Bronchial epithelial cell (primary cell): Measurements from ENCODE around the gene MAP2K6. TPM values are rescaled to one million over a fixed set of nuclear protein-coding genes. Genes with fewer than 3 reads are reported as not detected.

Experiments
- DNase-seq: peaks from one replicate; pipeline ENCODE4 v3.0.0-alpha.2; 2010; ENCODE audit warnings: low read depth
- FAIRE-seq: peaks from 2 replicates; lab custom pipeline; 2011; peaks lifted over from hg19 to GRCh38; lab: Jason Lieb, UNC
- H3K27me3 ChIP-seq: 2 replicates; pipeline ENCODE4 v1.5.1; 2011; ENCODE audit warnings: low read length; ENCODE audit not compliant: control insufficient read depth, insufficient read depth
- H3K36me3 ChIP-seq: 2 replicates; pipeline ENCODE4 v1.5.1; 2011; ENCODE audit warnings: low read length; ENCODE audit not compliant: control insufficient read depth, insufficient read depth
- H3K4me3 ChIP-seq: 2 replicates; pipeline ENCODE4 v1.5.1; 2011; ENCODE audit warnings: mild to moderate bottlenecking, low read depth, low read length, control low read depth
- total RNA-seq: library from RNA; depleted of rRNA; stranded (reverse); fragments of >200 nt; gene quantifications from 2 replicates; pipeline ENCODE4 v1.2.1, GENCODE V29; 2014
- TF ChIP-seq, protein P1 (sequence below): IDR thresholded peaks from 2 replicates; pipeline ENCODE4 v1.5.1; 2011; ENCODE audit warnings: mild to moderate bottlenecking, moderate library complexity, low read length, control low read depth, inconsistent platforms; ENCODE audit not compliant: insufficient read depth, severe bottlenecking

MAP2K6 gene
- total RNA-seq, 1 donor from 2014 or later: 0.26 TPM

GRCh38 chr17:69552986-69553667 is 138.6 kb downstream of the MAP2K6 start:
- FAIRE-seq (peak; percentile 28), DNase-seq (no peak)
- Histone ChIP-seq H3K36me3 (no peaks in the 10 kb centered on the region), H3K4me3 (no peak overlapping the region), H3K27me3 (no peaks in the 10 kb centered on the region)
- TF ChIP-seq, protein P1, sequence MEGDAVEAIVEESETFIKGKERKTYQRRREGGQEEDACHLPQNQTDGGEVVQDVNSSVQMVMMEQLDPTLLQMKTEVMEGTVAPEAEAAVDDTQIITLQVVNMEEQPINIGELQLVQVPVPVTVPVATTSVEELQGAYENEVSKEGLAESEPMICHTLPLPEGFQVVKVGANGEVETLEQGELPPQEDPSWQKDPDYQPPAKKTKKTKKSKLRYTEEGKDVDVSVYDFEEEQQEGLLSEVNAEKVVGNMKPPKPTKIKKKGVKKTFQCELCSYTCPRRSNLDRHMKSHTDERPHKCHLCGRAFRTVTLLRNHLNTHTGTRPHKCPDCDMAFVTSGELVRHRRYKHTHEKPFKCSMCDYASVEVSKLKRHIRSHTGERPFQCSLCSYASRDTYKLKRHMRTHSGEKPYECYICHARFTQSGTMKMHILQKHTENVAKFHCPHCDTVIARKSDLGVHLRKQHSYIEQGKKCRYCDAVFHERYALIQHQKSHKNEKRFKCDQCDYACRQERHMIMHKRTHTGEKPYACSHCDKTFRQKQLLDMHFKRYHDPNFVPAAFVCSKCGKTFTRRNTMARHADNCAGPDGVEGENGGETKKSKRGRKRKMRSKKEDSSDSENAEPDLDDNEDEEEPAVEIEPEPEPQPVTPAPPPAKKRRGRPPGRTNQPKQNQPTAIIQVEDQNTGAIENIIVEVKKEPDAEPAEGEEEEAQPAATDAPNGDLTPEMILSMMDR: no peak

GRCh38 chr17:69555056-69555455 is 140.6 kb downstream of the MAP2K6 start:
- FAIRE-seq (no peak), DNase-seq (peak; percentile 17)
- Histone ChIP-seq H3K4me3 (no peak overlapping the region), H3K36me3 (no peaks in the 10 kb centered on the region), H3K27me3 (no peaks in the 10 kb centered on the region)
- TF ChIP-seq, protein P1: no peak

GRCh38 chr17:69557339-69557738 is 142.8 kb downstream of the MAP2K6 start:
- Histone ChIP-seq H3K4me3 (no peak overlapping the region), H3K27me3 (no peaks in the 10 kb centered on the region), H3K36me3 (no peaks in the 10 kb centered on the region)
- DNase-seq: no peak
- TF ChIP-seq, protein P1: no peak
- no peak for FAIRE-seq

GRCh38 chr17:69558796-69559195 is 144.3 kb downstream of the MAP2K6 start:
- FAIRE-seq (no peak), DNase-seq (peak; percentile 23)
- TF ChIP-seq, protein P1: no peak
- Histone ChIP-seq H3K4me3 (no peak overlapping the region), H3K36me3 (no peaks in the 10 kb centered on the region), H3K27me3 (no peaks in the 10 kb centered on the region)

- H3K27me3 ChIP-seq: no peaks in the 10 kb centered on the region
- H3K36me3 ChIP-seq: no peaks in the 10 kb centered on the region
- TF ChIP-seq, protein P1: no peak
- FAIRE-seq (no peak), DNase-seq (no peak)
- no peak overlapping the region for H3K4me3 ChIP-seq
Measured at GRCh38 chr17:69560987-69561441, 146.5 kb downstream of the MAP2K6 start.

DNA sequence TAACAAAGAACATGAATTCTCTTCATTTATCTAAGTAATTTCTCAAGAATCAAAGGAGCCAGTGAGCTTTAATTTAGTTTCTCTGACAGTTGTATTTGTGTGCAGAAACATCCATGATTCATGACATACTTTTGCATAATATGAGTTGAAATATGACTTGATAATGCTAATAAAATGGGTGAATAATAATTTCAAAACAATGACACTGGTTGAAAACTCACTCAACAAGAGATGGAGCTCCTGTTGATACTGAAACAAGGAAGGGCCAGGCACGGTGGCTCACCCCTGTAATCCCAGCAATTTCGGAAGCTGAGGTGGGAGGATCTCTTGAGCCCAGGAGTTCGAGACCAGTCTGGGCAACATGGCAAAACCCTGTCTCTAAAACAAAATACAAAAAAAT is 147.0 kb downstream of the MAP2K6 start:
- Histone ChIP-seq H3K4me3 (no peak overlapping the region), H3K36me3 (no peaks in the 10 kb centered on the region), H3K27me3 (no peaks in the 10 kb centered on the region)
- DNase-seq (peak; percentile 5), FAIRE-seq (no peak)
- TF ChIP-seq, protein P1: no peak
